Activated CD8-positive, alpha-beta T cell treated with anti-CD3 and anti-CD28 coated beads for 36 hours (primary cell): Measurements from ENCODE around the gene MICAL3. TPM values are rescaled to one million over a fixed set of nuclear protein-coding genes. Genes with fewer than 3 reads are reported as not detected.

Experiments
- ATAC-seq: fragments of 200-7000 bp; cut with Tn5 transposase; one replicate; pipeline ENCODE4 v1.10.0; 2021; ENCODE audit warnings: mild to moderate bottlenecking, moderate library complexity
- CTCF ChIA-PET: fragments of 350-600 bp; sonication (Branson Sonifier 250); formaldehyde crosslinking; loops from one replicate; lab custom pipeline; 2021; ENCODE audit warnings: antibody characterized with exemption; lab: Charles Lee
- POLR2A ChIA-PET: fragments of 350-600 bp; sonication (Branson Sonifier 250); formaldehyde crosslinking; loops from one replicate; lab custom pipeline; 2021; ENCODE audit warnings: antibody characterized with exemption; lab: Charles Lee
- DNase-seq: peaks from one replicate; pipeline ENCODE4 v3.0.0-alpha.2; 2020
- H3K27ac Mint-ChIP-seq: one replicate; pipeline ENCODE4 v1.8.0; 2021; ENCODE audit warnings: mild to moderate bottlenecking, mixed read lengths
- H3K27me3 Mint-ChIP-seq: one replicate; pipeline ENCODE4 v1.8.0; 2021; ENCODE audit warnings: mixed read lengths
- H3K36me3 Mint-ChIP-seq: one replicate; pipeline ENCODE4 v1.8.0; 2021; ENCODE audit warnings: low read depth, mixed read lengths
- H3K4me1 Mint-ChIP-seq: one replicate; pipeline ENCODE4 v1.8.0; 2021; ENCODE audit warnings: low read depth, mixed read lengths
- H3K4me3 Mint-ChIP-seq: one replicate; pipeline ENCODE4 v1.8.0; 2021; ENCODE audit warnings: mild to moderate bottlenecking, moderate library complexity, mixed read lengths
- H3K9me3 Mint-ChIP-seq: one replicate; pipeline ENCODE4 v1.8.0; 2021; ENCODE audit warnings: mixed read lengths
- CTCF ChIP-seq: fragments of 200-600 bp; IDR thresholded peaks from one replicate; pipeline ENCODE4 v1.8.0; 2022; ENCODE audit warnings: antibody characterized with exemption, mild to moderate bottlenecking
- intact Hi-C: fragments of 100-400 bp; cut with micrococcal nuclease; formaldehyde crosslinking; loops from one replicate; pipeline ENCODE4 v1.10.0; 2022
- total RNA-seq, 2 experiments: library from RNA; stranded (reverse); gene quantifications; one replicate each; pipeline ENCODE4 v1.2.3, GENCODE V29; 2021

MICAL3 gene
- total RNA-seq, 2 experiments from 2014 or later = 31.6 to 32.4 TPM

- Mint-ChIP-seq H3K4me1 (peaks cover 3% of the 10 kb centered on the region), H3K27me3 (no peaks in the 10 kb centered on the region), H3K27ac (no peak overlapping the region), H3K9me3 (no peaks in the 10 kb centered on the region), H3K36me3 (peaks cover 4% of the 10 kb centered on the region), H3K4me3 (no peak overlapping the region)
- no peak for ATAC-seq
- DNase-seq = no peak
- CTCF ChIA-PET = interaction anchor here (1.6 kb wide), 1 partner anchor 216 kb away, joined by 6 read pairs; no protein-coding TSS in a partner anchor
- TF ChIP-seq CTCF = no peak
- POLR2A ChIA-PET = no interaction called here
- intact Hi-C loops = no loop called here
Observed at GRCh38 chr22:17860220-17860965, 164.0 kb downstream of the MICAL3 start.

- peaks cover 2% of the 10 kb centered on the region for H3K36me3 Mint-ChIP-seq
- no peaks in the 10 kb centered on the region for H3K27me3 Mint-ChIP-seq
- CTCF ChIA-PET = interaction anchor here (1.5 kb wide), 1 partner anchor 27 kb away, joined by 6 read pairs; no protein-coding TSS in a partner anchor
- no peak overlapping the region for H3K27ac Mint-ChIP-seq
- no peak for DNase-seq
- H3K9me3 Mint-ChIP-seq = no peaks in the 10 kb centered on the region
- POLR2A ChIA-PET = no interaction called here
- TF ChIP-seq CTCF = no peak
- H3K4me1 Mint-ChIP-seq = peaks cover 3% of the 10 kb centered on the region
- intact Hi-C loops = no loop called here
- H3K4me3 Mint-ChIP-seq = no peak overlapping the region
- ATAC-seq = no peak
Observed at GRCh38 chr22:17858033-17858432, 166.3 kb downstream of the MICAL3 start.

GRCh38 chr22:17855572-17856290 is 168.6 kb downstream of the MICAL3 start:
- H3K9me3 Mint-ChIP-seq = no peaks in the 10 kb centered on the region
- H3K4me3 Mint-ChIP-seq = no peak overlapping the region
- POLR2A ChIA-PET = no interaction called here
- TF ChIP-seq CTCF = no peak
- no peak for DNase-seq
- H3K4me1 Mint-ChIP-seq = no peaks in the 10 kb centered on the region
- no peak overlapping the region for H3K27ac Mint-ChIP-seq
- no peaks in the 10 kb centered on the region for H3K36me3 Mint-ChIP-seq
- CTCF ChIA-PET = no interaction called here
- intact Hi-C loops = no loop called here
- H3K27me3 Mint-ChIP-seq = no peaks in the 10 kb centered on the region
- ATAC-seq = no peak

- Mint-ChIP-seq H3K4me1 (no peaks in the 10 kb centered on the region), H3K27ac (no peak overlapping the region), H3K27me3 (no peaks in the 10 kb centered on the region), H3K4me3 (no peak overlapping the region), H3K9me3 (no peaks in the 10 kb centered on the region), H3K36me3 (no peaks in the 10 kb centered on the region)
- no peak for TF ChIP-seq CTCF
- POLR2A ChIA-PET = no interaction called here
- intact Hi-C loops = no loop called here
- no peak for ATAC-seq
- DNase-seq = no peak
- CTCF ChIA-PET = interaction anchor here (0.9 to 2.5 kb wide), 3 partner anchors 11 to 223 kb away, joined by 3 to 6 read pairs (median 3); no protein-coding TSS in a partner anchor
Observed at GRCh38 chr22:17853073-17853472, 171.3 kb downstream of the MICAL3 start.

- Mint-ChIP-seq H3K36me3 (no peaks in the 10 kb centered on the region), H3K4me3 (no peak overlapping the region), H3K4me1 (no peaks in the 10 kb centered on the region), H3K9me3 (no peaks in the 10 kb centered on the region), H3K27ac (no peak overlapping the region), H3K27me3 (no peaks in the 10 kb centered on the region)
- no peak for TF ChIP-seq CTCF
- ATAC-seq = no peak
- ChIA-PET CTCF (interaction anchor here (2.1 kb wide), 1 partner anchor 21 kb away, joined by 7 read pairs; no protein-coding TSS in a partner anchor), POLR2A (no interaction called here)
- no peak for DNase-seq
- intact Hi-C loops = no loop called here
Observed at GRCh38 chr22:17851759-17852158, 172.6 kb downstream of the MICAL3 start.
